HepG2 (cell line): ENCODE data around the gene DPP8. TPM values are rescaled to one million over a fixed set of nuclear protein-coding genes. Genes with fewer than 3 reads are reported as not detected.

Experiments
- HMG20B ChIP-seq: conservative IDR thresholded peaks from 2 replicates; pipeline ENCODE4 v1.6.1; 2016; ENCODE audit warnings: missing genetic modification reagents, missing compliant biosample characterization
- IKZF1 ChIP-seq: fragments of 450-650 bp; IDR thresholded peaks from 2 replicates; pipeline ENCODE4 v1.7.1; 2016
- KDM4B ChIP-seq: sonication (generic); formaldehyde crosslinking; IDR thresholded peaks from 2 replicates; pipeline ENCODE4 v1.4.0; 2020; ENCODE audit warnings: missing genetic modification reagents
- MIER3 ChIP-seq: IDR thresholded peaks from 2 replicates; pipeline ENCODE4 v1.6.1; 2016; ENCODE audit warnings: missing compliant biosample characterization, borderline replicate concordance
- NFYC ChIP-seq: IDR thresholded peaks from 2 replicates; pipeline ENCODE4 v1.6.1; 2016; ENCODE audit warnings: missing genetic modification reagents, missing compliant biosample characterization
- NR2C2 ChIP-seq: sonication (generic); formaldehyde crosslinking; IDR thresholded peaks from 2 replicates; pipeline ENCODE4 v1.4.0; 2020; ENCODE audit warnings: missing genetic modification reagents, mild to moderate bottlenecking, moderate library complexity, borderline replicate concordance
- REL ChIP-seq: sonication (generic); formaldehyde crosslinking; conservative IDR thresholded peaks from 2 replicates; pipeline ENCODE4 v1.8.0; 2022; ENCODE audit warnings: mild to moderate bottlenecking, missing genetic modification reagents, moderate library complexity
- SOX6 ChIP-seq, 2 experiments: fragments of 450-650 bp in 1 of 2; sonication (generic) in 1 of 2; formaldehyde crosslinking in 1 of 2; IDR thresholded peaks; 2 replicates each; pipeline versions ENCODE4 v1.4.0 to v1.6.1; 2017 to 2020; ENCODE audit warnings: antibody characterized with exemption in 1 of 2, mild to moderate bottlenecking in 1 of 2, missing genetic modification reagents in 1 of 2
- SP5 ChIP-seq: IDR thresholded peaks from 2 replicates; pipeline ENCODE4 v1.6.1; 2016; ENCODE audit warnings: low read depth, borderline replicate concordance
- ZKSCAN5 ChIP-seq: sonication (generic); formaldehyde crosslinking; IDR thresholded peaks from 2 replicates; pipeline ENCODE4 v1.5.1; 2020; ENCODE audit warnings: mild to moderate bottlenecking, missing genetic modification reagents
- ZNF143 ChIP-seq: sonication (generic); formaldehyde crosslinking; IDR thresholded peaks from 2 replicates; pipeline ENCODE4 v1.4.0; 2020; ENCODE audit warnings: missing genetic modification reagents
- ZNF225 ChIP-seq: sonication (generic); formaldehyde crosslinking; IDR thresholded peaks from 2 replicates; pipeline ENCODE4 v1.4.0; 2020; ENCODE audit warnings: mild to moderate bottlenecking, missing genetic modification reagents
- ZNF282 ChIP-seq: fragments of 450-650 bp; IDR thresholded peaks from 2 replicates; pipeline ENCODE4 v1.6.1; 2018; ENCODE audit not compliant: partially characterized antibody
- ZNF335 ChIP-seq: sonication (generic); formaldehyde crosslinking; IDR thresholded peaks from 2 replicates; pipeline ENCODE4 v1.4.0; 2020; ENCODE audit warnings: missing genetic modification reagents
- ZNF431 ChIP-seq: sonication (generic); formaldehyde crosslinking; IDR thresholded peaks from 2 replicates; pipeline ENCODE4 v1.9.0; 2022; ENCODE audit warnings: missing genetic modification reagents, low read depth, mild to moderate bottlenecking, borderline replicate concordance
- ZNF773 ChIP-seq: sonication (generic); formaldehyde crosslinking; IDR thresholded peaks from 2 replicates; pipeline ENCODE4 v1.4.0; 2020; ENCODE audit warnings: missing genetic modification reagents, borderline replicate concordance
- ZNF776 ChIP-seq: sonication (generic); formaldehyde crosslinking; IDR thresholded peaks from 2 replicates; pipeline ENCODE4 v1.4.0; 2020; ENCODE audit warnings: mild to moderate bottlenecking, missing genetic modification reagents
- polyA plus RNA-seq, 8 experiments: library from polyadenylated mRNA; depleted of rRNA in 3 of 8; stranded (reverse) in 7 of 8; unstranded in 1 of 8; fragments of >200 nt; fragmentation: Illumina TruSeq in 4 of 8; extraction: Trizol in 4 of 8; gene quantifications; 2 replicates each; pipeline versions ENCODE4 v1.2.1 to v1.2.3, GENCODE V29; 2011 to 2016; ENCODE audit warnings: low read depth in 4 of 8, missing spikeins in 1 of 8, mixed read lengths in 1 of 8; ENCODE audit not compliant: insufficient read depth in 1 of 8
- total RNA-seq, 5 experiments: library from RNA; depleted of rRNA; stranded (reverse); fragments of >200 nt; fragmentation: Illumina TruSeq; extraction: Trizol; gene quantifications; 2 replicates each; pipeline ENCODE4 v1.2.3, GENCODE V29; 2016; ENCODE audit warnings: low read depth in 1 of 5
- TF ChIP-seq, protein P1 (sequence below): sonication (generic); formaldehyde crosslinking; IDR thresholded peaks from 2 replicates; pipeline ENCODE4 v1.8.1; 2023; ENCODE audit warnings: mild to moderate bottlenecking, missing genetic modification reagents
- TF ChIP-seq, protein P2 (sequence below): sonication (generic); formaldehyde crosslinking; IDR thresholded peaks from 2 replicates; pipeline ENCODE4 v1.5.1; 2020; ENCODE audit warnings: missing genetic modification reagents, mild to moderate bottlenecking, borderline replicate concordance
- TF ChIP-seq, protein P3 (sequence below): IDR thresholded peaks from 2 replicates; pipeline ENCODE4 v1.6.1; 2016; ENCODE audit warnings: low read depth, borderline replicate concordance
- TF ChIP-seq, protein P4 (sequence below): sonication (generic); formaldehyde crosslinking; IDR thresholded peaks from 2 replicates; pipeline ENCODE4 v1.8.0; 2022; ENCODE audit warnings: missing genetic modification reagents, low read depth, mild to moderate bottlenecking, borderline replicate concordance
- TF ChIP-seq, protein P5 (sequence below): sonication (generic); formaldehyde crosslinking; IDR thresholded peaks from 2 replicates; pipeline ENCODE4 v1.5.0; 2020; ENCODE audit warnings: mild to moderate bottlenecking, missing genetic modification reagents
- TF ChIP-seq, protein P6 (sequence below): sonication (generic); formaldehyde crosslinking; IDR thresholded peaks from 2 replicates; pipeline ENCODE4 v1.4.0; 2020; ENCODE audit warnings: missing genetic modification reagents, low read depth, mild to moderate bottlenecking, borderline replicate concordance

Gene DPP8
- total and polyA plus RNA-seq, 2 of the 13 experiments (the other 11 are each of a cell fraction or from before 2014, with no cell fraction given), result 18.0 to 26.3 TPM

DNA sequence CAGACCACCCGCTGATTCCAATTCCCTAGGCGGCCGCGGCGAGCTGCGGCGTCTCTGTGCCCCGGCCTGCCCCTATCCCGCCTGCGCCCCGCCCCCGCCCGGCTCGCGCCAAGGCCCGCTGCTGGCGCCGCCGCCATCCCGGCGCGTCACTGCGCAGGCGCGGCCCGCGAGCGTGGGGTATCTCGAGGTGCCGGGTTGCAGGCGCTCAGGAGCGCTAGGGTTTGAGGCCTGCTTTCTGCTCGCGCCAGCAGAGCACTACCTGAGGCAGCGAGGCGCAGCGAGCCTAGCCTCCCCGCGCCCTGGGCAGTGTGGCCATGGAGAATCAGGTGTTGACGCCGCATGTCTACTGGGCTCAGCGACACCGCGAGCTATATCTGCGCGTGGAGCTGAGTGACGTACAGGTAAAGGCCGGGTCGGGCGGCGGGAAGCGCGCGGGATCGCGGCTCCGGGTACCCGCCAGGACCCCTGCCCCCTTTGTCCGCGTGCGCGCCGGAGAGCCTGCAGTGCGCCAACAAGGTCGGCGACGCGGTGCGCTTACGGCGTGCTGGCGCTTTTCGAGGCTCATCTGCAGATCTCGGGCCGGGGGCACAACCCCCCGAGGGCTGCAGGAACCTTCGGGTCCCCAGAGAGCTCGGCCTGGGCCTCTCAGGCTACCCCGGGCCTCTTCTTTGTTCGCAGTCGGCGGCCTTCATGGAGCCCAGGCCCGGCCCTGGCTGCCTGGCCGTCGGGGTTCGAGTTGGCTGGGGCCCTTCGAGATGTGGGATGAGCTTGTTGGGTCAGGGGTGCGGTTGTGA is 13.0 kb upstream of the DPP8 start, which contains the start of gene HACD3 (continued):
- TF ChIP-seq ZKSCAN5 (CRISPR knock-in tag), result no peak; the same call in 1 of the 2 replicates
- TF ChIP-seq ZNF225, result peak; percentile 99
- TF ChIP-seq, protein P1, sequence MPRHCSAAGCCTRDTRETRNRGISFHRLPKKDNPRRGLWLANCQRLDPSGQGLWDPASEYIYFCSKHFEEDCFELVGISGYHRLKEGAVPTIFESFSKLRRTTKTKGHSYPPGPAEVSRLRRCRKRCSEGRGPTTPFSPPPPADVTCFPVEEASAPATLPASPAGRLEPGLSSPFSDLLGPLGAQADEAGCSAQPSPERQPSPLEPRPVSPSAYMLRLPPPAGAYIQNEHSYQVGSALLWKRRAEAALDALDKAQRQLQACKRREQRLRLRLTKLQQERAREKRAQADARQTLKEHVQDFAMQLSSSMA (CRISPR knock-in tag), result peak; percentile 76; the same call in 1 of the 2 replicates
- TF ChIP-seq NFYC (CRISPR knock-in tag), result no peak
- TF ChIP-seq REL (CRISPR knock-in tag), result 0 out of 2 replicates have a peak, but pooled peaks have one; percentile 33
- no peak; the same call in 1 of the 2 replicates for TF ChIP-seq HMG20B (CRISPR knock-in tag)
- TF ChIP-seq ZNF143 (CRISPR knock-in tag), result no peak
- TF ChIP-seq SOX6 (IDR thresholded peaks at IDR 0.05), result no peak
- TF ChIP-seq SOX6 (CRISPR knock-in tag; IDR thresholded peaks at IDR 0.05), result peak; percentile 62
- TF ChIP-seq ZNF431 (CRISPR knock-in tag), result no peak
- TF ChIP-seq KDM4B (CRISPR knock-in tag), result no peak; the same call in 1 of the 2 replicates
- TF ChIP-seq NR2C2 (CRISPR knock-in tag), result peak; percentile 74
- TF ChIP-seq SP5, result no peak
- no peak for TF ChIP-seq ZNF282
- TF ChIP-seq, protein P2, sequence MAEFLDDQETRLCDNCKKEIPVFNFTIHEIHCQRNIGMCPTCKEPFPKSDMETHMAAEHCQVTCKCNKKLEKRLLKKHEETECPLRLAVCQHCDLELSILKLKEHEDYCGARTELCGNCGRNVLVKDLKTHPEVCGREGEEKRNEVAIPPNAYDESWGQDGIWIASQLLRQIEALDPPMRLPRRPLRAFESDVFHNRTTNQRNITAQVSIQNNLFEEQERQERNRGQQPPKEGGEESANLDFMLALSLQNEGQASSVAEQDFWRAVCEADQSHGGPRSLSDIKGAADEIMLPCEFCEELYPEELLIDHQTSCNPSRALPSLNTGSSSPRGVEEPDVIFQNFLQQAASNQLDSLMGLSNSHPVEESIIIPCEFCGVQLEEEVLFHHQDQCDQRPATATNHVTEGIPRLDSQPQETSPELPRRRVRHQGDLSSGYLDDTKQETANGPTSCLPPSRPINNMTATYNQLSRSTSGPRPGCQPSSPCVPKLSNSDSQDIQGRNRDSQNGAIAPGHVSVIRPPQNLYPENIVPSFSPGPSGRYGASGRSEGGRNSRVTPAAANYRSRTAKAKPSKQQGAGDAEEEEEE (CRISPR knock-in tag), result no peak
- peak; percentile 67; the same call in 1 of the 2 replicates for TF ChIP-seq ZNF335 (CRISPR knock-in tag)
- 0 out of 2 replicates have a peak, but pooled peaks have one; percentile 24 for TF ChIP-seq ZNF773 (CRISPR knock-in tag)
- TF ChIP-seq MIER3 (CRISPR knock-in tag), result no peak
- TF ChIP-seq, protein P3, sequence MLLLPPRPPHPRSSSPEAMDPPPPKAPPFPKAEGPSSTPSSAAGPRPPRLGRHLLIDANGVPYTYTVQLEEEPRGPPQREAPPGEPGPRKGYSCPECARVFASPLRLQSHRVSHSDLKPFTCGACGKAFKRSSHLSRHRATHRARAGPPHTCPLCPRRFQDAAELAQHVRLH, result peak; percentile 75
- TF ChIP-seq ZNF776, result peak; percentile 91; the same call in 1 of the 2 replicates
- TF ChIP-seq, protein P4, sequence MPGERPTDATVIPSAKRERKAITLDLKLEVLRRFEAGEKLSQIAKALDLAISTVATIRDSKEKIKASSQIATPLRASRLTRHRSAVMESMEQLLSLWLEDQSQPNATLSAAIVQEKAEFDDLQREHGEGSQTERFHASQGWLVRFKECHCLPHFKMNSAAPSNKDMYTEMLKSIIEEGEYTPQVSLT (CRISPR knock-in tag), result no peak; the same call in 1 of the 2 replicates
- TF ChIP-seq, protein P5, sequence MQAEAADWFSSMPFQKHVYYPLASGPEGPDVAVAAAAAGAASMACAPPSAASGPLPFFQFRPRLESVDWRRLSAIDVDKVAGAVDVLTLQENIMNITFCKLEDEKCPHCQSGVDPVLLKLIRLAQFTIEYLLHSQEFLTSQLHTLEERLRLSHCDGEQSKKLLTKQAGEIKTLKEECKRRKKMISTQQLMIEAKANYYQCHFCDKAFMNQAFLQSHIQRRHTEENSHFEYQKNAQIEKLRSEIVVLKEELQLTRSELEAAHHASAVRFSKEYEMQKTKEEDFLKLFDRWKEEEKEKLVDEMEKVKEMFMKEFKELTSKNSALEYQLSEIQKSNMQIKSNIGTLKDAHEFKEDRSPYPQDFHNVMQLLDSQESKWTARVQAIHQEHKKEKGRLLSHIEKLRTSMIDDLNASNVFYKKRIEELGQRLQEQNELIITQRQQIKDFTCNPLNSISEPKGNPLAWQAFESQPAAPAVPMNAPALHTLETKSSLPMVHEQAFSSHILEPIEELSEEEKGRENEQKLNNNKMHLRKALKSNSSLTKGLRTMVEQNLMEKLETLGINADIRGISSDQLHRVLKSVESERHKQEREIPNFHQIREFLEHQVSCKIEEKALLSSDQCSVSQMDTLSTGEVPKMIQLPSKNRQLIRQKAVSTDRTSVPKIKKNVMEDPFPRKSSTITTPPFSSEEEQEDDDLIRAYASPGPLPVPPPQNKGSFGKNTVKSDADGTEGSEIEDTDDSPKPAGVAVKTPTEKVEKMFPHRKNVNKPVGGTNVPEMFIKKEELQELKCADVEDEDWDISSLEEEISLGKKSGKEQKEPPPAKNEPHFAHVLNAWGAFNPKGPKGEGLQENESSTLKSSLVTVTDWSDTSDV (CRISPR knock-in tag), result peak; percentile 93; the same call in 1 of the 2 replicates
- no peak for TF ChIP-seq IKZF1
- TF ChIP-seq, protein P6, sequence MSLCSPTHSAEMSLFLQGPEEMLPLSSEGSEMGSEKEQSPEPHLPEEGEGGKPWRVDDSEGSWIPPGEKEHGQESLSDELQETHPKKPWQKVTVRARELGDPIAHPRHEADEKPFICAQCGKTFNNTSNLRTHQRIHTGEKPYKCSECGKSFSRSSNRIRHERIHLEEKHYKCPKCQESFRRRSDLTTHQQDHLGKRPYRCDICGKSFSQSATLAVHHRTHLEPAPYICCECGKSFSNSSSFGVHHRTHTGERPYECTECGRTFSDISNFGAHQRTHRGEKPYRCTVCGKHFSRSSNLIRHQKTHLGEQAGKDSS (CRISPR knock-in tag), result peak; percentile 83; the same call in 1 of the 2 replicates
